Measurements from ENCODE around the gene BMPR1B.
"Not testable (repeated sequence)": the region's sequence is repeated elsewhere in the genome, so short reads cannot be mapped to it uniquely, and the experiment has no call there.

Gene BMPR1B

GRCh38 chr4:94841166-94841863 lies 83.6 kb downstream of the BMPR1B start:
- not testable (repeated sequence) for DNase-seq

- DNase-seq, result no peak
Measured at GRCh38 chr4:94841864-94842221, 84.1 kb downstream of the BMPR1B start.

- DNase-seq, result no peak
Measured at GRCh38 chr4:94843216-94843615, 85.5 kb downstream of the BMPR1B start.

DNA sequence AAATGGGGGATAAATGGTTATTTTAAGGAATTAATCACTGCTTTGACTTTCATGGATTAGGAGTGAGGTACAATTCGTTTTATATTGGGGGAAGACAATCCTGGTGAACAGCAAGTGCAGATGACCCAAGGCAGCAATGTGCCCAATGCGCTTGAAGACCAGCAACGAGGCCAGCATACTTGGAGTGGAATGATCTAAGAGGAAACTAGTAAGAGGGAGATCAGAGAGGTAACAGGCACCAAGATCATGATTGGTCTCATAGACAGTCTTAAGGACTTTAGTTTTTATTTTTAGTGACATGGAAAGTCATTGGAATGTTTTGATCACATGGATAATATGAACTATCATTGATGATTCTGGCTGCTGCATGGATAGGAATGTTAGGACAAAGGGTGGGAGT lies 90.6 kb downstream of the BMPR1B start:
- DNase-seq, result no peak

DNA sequence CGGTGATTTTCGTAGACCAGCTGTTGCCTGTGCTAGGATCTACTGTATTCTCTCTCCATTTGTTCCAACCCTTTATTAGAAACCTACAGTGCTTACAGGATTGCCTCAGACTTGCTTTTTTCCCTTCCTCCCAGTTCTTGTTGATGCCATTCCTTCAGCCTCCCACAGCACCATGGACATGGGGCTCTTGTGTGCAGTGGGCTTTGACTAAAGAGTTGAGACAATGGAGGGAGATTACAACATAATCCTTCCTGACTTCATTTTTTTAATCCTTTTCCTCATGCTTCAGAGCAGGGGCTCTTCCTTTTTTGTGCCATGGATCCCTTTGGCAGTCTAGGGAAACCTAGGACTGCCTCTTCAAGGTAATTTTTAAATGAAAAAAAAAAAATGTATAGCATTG lies 92.1 kb downstream of the BMPR1B start:
- DNase-seq, result no peak

GRCh38 chr4:94852616-94853015 lies 94.9 kb downstream of the BMPR1B start:
- DNase-seq, result no peak

- no peak for DNase-seq
Measured at GRCh38 chr4:94856030-94856429, 98.3 kb downstream of the BMPR1B start.

- DNase-seq, result no peak
Measured at GRCh38 chr4:94870146-94870545, 112.4 kb downstream of the BMPR1B start.

GRCh38 chr4:94871644-94872305 lies 114.0 kb downstream of the BMPR1B start:
- no peak for DNase-seq

DNA sequence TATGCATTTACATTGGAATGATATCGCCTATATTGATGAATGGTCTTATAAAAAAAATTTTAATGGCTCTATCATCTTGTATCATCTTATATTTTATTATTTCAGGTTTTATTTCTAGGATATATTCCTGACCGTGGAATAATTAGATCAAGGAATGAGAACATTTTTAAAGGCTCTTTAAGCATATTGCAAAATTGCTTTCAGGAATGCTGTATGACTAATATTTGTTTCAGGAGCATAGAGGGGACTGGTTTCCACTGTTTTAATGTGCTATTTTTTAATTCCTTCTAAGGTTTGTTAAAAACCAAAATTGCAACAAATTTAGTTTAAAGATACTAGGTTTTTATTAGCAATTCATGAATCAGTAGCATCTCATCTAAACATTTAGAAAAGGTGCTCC lies 120.2 kb downstream of the BMPR1B start:
- no peak for DNase-seq

- no peak for DNase-seq
Measured at GRCh38 chr4:94880956-94881355, 123.2 kb downstream of the BMPR1B start.

DNA sequence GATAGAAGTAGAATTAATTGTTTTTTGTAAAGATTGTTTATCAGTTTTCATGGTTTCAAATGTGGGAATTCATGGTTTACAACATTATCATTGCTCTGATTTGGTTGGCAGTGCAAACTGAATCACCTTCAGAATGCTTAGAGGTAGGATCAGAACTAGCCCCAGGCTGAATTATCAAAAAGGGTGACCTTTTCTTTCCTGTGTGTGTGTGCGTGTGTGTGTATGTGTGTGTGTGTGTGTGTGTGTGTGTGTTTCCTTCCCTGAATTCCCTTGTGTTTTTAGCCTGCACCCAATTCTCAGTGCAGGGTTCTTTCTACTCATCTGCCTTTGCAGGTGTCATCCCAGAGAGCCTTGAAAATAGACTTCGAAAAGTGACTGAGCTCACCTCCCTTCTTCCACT lies 125.0 kb downstream of the BMPR1B start:
- no peak for DNase-seq

GRCh38 chr4:94887027-94887426 lies 129.3 kb downstream of the BMPR1B start:
- DNase-seq, result no peak

DNA sequence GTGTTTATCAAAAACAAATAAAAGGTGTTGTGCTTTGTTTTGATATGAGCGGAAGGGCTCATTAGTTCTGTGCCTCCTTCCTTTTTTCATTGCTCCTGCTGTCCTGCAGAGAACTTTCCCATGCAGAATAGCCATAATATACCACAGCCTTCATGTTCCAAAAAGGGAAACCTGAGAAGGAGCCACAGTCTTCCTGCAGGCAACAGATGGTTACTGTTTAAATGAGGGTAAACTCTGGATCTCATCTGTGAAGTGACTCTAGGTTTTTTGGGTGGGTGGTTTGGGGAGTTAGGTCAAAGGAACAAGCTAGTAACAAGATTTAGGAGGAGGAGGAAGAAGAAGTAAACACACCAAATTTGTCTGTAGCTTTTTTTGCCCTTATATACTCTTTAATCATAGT lies 131.8 kb downstream of the BMPR1B start:
- DNase-seq, result no peak

GRCh38 chr4:94889946-94890345 lies 132.2 kb downstream of the BMPR1B start:
- DNase-seq, result no peak

GRCh38 chr4:94890579-94890978 lies 132.8 kb downstream of the BMPR1B start:
- DNase-seq, result no peak

DNA sequence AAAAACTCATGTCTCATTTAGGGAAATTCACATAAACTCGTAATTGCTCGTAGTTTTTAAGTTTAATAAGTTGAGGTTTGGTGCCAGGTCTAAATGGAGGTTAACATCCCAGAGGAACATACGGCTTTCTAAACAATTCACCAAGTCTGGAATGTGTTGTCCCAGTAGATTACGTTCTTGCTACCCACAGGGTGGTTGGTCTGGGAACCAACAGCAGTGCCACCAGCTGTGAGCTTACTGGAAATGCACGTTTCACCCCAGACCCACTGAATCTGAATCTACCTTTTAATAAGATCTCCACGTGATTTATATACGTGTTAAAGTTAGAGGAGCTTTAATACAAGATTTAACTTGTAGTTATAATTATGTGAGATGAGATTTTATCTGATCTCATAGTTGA lies 134.3 kb downstream of the BMPR1B start:
- DNase-seq, result no peak

DNA sequence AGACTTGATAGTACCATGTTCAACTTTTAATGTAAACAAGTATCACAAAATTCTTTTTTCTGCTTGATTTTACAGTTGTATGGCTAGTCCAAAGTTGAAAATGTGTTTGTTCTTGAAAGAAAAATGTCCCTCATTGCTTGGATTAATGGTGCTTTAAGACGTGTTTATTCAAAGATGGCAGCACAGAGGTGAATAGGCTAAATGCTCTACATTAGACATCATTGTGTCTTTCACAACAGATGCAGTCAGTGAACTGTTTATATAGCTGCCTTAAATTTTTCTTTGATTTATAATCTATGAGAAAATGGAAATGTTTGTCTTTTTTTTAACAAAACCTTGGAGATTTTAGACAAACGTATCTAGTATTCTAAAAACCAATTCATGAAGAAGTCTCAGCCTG lies 137.3 kb downstream of the BMPR1B start:
- no peak for DNase-seq

DNA sequence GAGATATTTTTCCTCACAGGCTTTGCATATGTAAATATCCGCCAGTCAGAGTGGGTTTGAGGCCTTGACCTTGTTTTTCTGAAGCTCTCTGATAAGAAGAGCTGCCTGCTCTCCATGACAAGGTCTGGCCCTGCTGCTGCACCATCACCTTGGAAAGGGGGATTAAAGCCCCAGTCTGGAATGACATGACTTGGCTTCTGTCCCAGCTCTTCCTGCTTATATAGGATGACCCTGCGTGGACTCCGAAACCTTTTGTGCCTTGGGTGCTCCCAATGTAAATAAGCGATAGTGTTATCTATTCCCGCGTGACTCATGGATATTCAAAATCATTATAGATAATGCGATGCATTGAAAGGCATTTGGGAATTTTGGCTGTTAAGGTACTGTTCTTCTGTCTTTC lies 139.3 kb downstream of the BMPR1B start:
- DNase-seq, result no peak

DNA sequence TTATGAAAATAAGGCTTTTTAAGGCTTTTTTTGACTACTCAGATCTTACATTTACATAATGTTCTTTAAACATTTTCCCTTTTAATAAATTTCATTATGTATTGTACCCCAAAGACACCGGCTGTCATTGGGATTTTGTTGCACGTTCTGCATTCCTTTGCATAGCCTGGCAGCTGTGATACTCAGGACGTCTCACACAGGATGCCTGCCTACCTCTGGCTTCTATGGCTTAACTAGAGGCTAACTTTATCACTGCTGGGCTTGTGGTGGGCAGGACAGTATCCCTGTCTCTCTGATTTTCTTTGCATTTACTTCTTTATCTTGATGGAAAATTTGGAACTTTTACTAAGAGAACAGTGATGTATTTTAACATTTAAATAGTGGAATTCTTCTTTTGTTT lies 147.8 kb downstream of the BMPR1B start:
- no peak for DNase-seq

DNA sequence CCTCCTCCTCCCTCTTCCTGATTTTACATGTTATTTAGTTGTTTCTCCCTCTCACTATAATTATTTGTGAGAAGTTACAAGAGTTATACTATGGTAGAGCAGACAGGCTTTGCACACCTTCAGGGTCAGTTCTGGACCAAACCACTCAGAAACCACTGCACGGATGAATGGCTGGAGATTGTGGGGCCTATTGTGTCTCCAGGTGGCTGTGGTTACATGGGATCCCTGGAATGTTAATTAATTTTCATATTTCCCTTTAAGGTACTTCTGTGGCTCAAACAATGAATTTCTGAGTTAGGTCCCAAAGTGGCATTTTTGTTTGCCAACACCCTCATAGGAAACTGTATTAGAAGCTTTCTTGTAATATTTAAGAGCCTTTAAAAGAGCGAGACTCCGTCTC lies 151.9 kb downstream of the BMPR1B start:
- no peak for DNase-seq

GRCh38 chr4:94911106-94911505 lies 153.4 kb downstream of the BMPR1B start:
- no peak for DNase-seq

- no peak for DNase-seq
Measured at GRCh38 chr4:94912606-94913005, 154.9 kb downstream of the BMPR1B start.

GRCh38 chr4:94913316-94913715 lies 155.6 kb downstream of the BMPR1B start:
- no peak for DNase-seq

DNA sequence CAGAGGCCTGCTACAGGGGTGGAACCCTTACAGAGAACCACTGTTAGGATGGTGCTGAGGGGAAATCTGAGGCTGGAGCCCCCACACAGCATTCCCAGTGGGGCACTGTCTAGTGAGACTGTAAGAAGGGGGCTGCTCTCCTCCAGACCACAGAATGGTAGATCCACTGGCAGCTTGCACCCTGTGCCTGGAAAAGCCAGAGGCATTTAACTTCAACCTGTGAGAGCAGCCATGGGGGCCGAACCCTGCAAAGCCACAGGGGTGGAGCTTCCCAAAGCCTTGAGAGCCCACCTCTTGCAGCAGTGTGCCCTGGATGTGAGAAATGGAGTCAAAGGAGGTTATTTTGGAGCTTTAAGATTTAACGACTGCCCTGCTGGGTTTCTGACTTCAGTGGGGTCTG lies 159.4 kb downstream of the BMPR1B start:
- no peak for DNase-seq
